Activated CD4-positive, alpha-beta T cell treated with anti-CD3 and anti-CD28 coated beads, Interleukin-2, amount 10 ng/mL, durations not matched to agents 7 days and 5 days (primary cell): Measurements from ENCODE around the gene NOX1. TPM values are rescaled to one million over a fixed set of nuclear protein-coding genes. Genes with fewer than 3 reads are reported as not detected.
"Not testable (repeated sequence)": the region's sequence is repeated elsewhere in the genome, so short reads cannot be mapped to it uniquely, and the experiment has no call there.

Experiments
- CTCF ChIA-PET: fragments of 350-600 bp; sonication (Branson Sonifier 250); formaldehyde crosslinking; loops from one replicate; lab custom pipeline; 2021; ENCODE audit warnings: antibody characterized with exemption; lab: Charles Lee
- POLR2A ChIA-PET: fragments of 350-600 bp; sonication (Branson Sonifier 250); formaldehyde crosslinking; loops from one replicate; lab custom pipeline; 2021; ENCODE audit warnings: antibody characterized with exemption; lab: Charles Lee
- DNase-seq: peaks from one replicate; pipeline ENCODE4 v3.0.0-alpha.2; 2020
- H3K27ac Mint-ChIP-seq: one replicate; pipeline ENCODE4 v1.8.0; 2021; ENCODE audit warnings: mild to moderate bottlenecking, moderate library complexity, mixed read lengths
- H3K27me3 Mint-ChIP-seq: one replicate; pipeline ENCODE4 v1.8.0; 2021; ENCODE audit warnings: mixed read lengths
- H3K36me3 Mint-ChIP-seq: one replicate; pipeline ENCODE4 v1.8.0; 2021; ENCODE audit warnings: low read depth, mixed read lengths
- H3K4me1 Mint-ChIP-seq: one replicate; pipeline ENCODE4 v1.8.0; 2021; ENCODE audit warnings: mixed read lengths
- H3K4me3 Mint-ChIP-seq: one replicate; pipeline ENCODE4 v1.8.0; 2021; ENCODE audit warnings: mild to moderate bottlenecking, moderate library complexity, mixed read lengths
- H3K9me3 Mint-ChIP-seq: one replicate; pipeline ENCODE4 v1.8.0; 2021; ENCODE audit warnings: mixed read lengths
- total RNA-seq, 2 experiments: library from RNA; stranded (reverse); gene quantifications; one replicate each; pipeline ENCODE4 v1.2.3, GENCODE V29; 2021

The NOX1 gene
- total RNA-seq, 2 experiments from 2014 or later, result not detected

DNA sequence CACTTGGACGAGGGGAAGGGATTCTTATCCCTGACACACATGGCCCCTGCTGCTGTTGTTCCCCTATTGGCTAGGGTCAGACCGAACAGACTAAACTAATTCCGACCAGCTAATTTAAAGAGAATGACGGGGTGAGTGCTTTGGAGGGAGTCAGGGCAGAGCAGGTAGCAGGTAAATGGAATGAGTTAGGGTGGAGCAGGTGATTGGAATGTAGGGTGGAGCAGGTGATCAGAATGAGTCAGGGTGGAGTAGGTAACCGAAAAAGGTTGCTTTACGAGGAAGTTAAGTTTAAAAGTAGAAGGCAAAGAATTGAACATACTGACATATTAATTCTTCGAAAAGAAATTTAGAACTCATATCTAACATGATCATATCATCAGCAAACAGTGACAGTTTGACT is 65.9 kb downstream of the NOX1 start:
- H3K4me1 Mint-ChIP-seq, POLR2A ChIA-PET, DNase-seq, H3K27ac Mint-ChIP-seq, H3K36me3 Mint-ChIP-seq, H3K4me3 Mint-ChIP-seq, CTCF ChIA-PET, H3K9me3 Mint-ChIP-seq: not testable (repeated sequence)
- H3K27me3 Mint-ChIP-seq, result peaks cover 23% of the 10 kb centered on the region

DNA sequence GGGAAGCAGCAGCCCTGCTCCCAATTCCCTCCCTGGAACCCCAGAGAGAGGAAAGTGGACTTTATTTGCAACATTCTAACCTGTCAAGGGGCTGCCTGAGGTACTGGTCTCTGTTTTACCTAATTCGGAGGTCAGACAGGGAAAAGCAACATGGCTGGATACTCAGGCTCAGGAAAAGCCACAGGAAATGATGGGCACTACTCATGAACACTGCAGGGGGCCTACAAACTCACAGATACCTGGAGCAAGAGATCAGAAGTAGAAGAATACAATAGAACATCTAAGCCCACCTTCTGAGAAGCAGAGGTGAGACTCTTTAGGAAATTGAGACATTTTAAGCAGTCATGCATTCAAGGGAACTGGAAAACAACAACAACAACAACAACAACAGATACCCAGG is 69.4 kb downstream of the NOX1 start:
- H3K4me1 Mint-ChIP-seq, result no peaks in the 10 kb centered on the region
- ChIA-PET POLR2A (no interaction called here), CTCF (no interaction called here)
- H3K27me3 Mint-ChIP-seq, result peaks cover 20% of the 10 kb centered on the region
- no peaks in the 10 kb centered on the region for H3K36me3 Mint-ChIP-seq
- no peaks in the 10 kb centered on the region for H3K9me3 Mint-ChIP-seq
- no peak overlapping the region for H3K27ac Mint-ChIP-seq
- no peak for DNase-seq
- no peak overlapping the region for H3K4me3 Mint-ChIP-seq

DNA sequence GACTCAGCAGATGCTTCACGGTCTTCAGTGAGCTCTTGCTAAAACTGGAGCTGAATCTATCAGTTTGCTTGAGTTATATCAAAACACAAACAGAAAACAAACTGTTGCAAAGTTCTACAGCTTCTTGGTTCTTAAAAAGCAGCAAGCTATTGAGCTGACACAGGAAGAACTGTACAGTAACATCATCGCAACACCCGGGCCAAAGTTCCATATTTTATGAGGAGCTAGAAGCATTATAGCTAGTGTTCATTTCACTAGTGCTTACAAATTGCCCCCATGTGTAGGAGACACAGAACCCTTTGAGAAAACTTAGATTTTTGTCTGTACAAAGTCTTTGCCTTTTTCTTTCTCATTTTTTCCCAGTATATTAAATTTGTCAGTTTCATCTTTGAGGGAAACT is 71.3 kb downstream of the NOX1 start:
- Mint-ChIP-seq H3K27ac (no peak overlapping the region), H3K4me3 (no peak overlapping the region), H3K27me3 (peaks cover 9% of the 10 kb centered on the region), H3K4me1 (no peaks in the 10 kb centered on the region), H3K9me3 (no peaks in the 10 kb centered on the region), H3K36me3 (no peaks in the 10 kb centered on the region)
- DNase-seq, result no peak
- POLR2A ChIA-PET, result no interaction called here
- CTCF ChIA-PET, result no interaction called here

DNA sequence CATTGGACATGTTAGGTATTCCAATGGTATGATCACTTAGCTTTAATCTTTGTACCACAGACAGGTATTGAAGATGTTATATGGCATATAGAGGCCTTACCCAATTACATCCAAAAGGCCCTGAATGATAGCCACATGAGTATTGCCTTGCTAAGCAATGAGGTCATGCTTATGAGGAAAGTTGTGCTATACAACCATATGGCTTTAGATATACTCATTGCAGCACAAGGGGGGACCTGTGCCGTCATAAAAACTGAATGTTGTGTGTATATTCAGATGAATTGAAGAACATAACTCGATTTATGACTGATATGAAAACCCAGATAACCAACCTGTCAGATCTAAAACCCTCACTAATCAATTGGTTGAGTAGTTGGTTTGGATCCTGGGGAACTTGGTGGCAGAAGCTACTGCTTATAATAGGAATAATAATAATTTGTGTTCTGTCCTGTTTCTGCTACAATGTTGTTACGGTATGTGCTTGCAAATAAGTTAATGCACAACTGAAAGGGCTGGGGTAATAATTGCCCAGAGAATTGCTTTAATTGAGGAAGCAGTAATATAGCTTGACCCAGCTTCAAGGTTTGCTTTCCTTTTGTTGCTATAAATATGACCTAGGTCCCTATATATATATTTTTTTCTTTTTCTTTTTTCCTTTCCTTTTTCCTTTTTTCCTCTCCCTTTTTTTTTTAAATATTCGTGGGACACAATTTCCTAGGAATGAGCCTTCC is 75.5 kb downstream of the NOX1 start:
- Mint-ChIP-seq H3K9me3 (no peaks in the 10 kb centered on the region), H3K27me3 (peaks cover 4% of the 10 kb centered on the region), H3K4me3 (no peak overlapping the region), H3K4me1 (no peaks in the 10 kb centered on the region), H3K27ac (no peak overlapping the region), H3K36me3 (no peaks in the 10 kb centered on the region)
- DNase-seq, result no peak
- POLR2A ChIA-PET, result no interaction called here
- CTCF ChIA-PET, result interaction anchor here (0.7 kb wide), 1 partner anchor 27 kb away, joined by 3 read pairs; no protein-coding TSS in a partner anchor

DNA sequence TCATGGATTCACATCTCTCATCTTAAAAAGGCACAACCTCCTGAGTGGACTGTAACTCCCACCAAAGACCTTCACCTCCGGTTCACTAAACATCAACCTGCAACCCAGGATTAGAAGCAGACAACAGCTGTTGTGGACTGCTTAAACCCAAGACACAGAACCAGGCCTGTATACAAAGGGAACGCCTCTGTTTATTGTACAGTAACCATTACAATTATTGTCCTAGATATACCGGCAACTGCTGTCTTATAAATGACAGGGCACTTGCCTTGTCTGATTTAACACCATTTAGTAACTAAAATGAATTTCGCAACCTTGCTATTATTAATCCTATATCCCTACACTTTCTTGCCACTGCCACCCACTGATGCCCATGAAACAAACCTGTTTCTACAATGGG is 76.8 kb downstream of the NOX1 start:
- Mint-ChIP-seq H3K9me3 (no peaks in the 10 kb centered on the region), H3K4me3 (no peak overlapping the region), H3K4me1 (no peaks in the 10 kb centered on the region), H3K27ac (no peak overlapping the region), H3K27me3 (peaks cover under 1% of the 10 kb centered on the region), H3K36me3 (no peaks in the 10 kb centered on the region)
- POLR2A ChIA-PET, result no interaction called here
- CTCF ChIA-PET, result no interaction called here
- DNase-seq, result no peak

DNA sequence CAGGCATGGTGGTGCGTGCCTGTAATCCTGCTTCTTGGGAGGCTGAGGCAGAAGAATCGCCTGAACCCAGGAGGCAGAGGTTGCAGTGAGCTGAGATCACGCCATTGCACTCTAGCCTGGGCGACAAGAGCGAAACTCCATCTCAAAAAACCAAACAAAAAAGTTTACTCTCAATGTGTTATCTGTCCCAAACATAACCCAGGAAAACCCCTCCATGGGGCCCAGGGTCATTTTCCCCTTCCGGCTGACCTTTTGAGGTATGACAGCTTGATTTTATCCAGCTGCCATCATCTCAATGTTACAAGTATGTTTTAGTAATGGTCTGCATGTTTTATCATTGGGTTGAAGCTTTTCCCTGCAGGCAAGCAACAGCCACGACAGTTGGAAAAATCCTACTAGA is 77.8 kb downstream of the NOX1 start:
- H3K27ac Mint-ChIP-seq, H3K9me3 Mint-ChIP-seq, H3K27me3 Mint-ChIP-seq, H3K36me3 Mint-ChIP-seq, H3K4me1 Mint-ChIP-seq, CTCF ChIA-PET, POLR2A ChIA-PET, DNase-seq, H3K4me3 Mint-ChIP-seq: not testable (repeated sequence)

Other genes with a start within 250 kb of the NOX1 start
- not detected for gene TSPAN6, start 237.6 kb downstream of the NOX1 start, total RNA-seq
- not detected for gene SRPX2, start 230.2 kb downstream of the NOX1 start, total RNA-seq
- gene SYTL4, start 142.2 kb downstream of the NOX1 start, total RNA-seq, result not detected
- gene CSTF2, start 54.0 kb downstream of the NOX1 start, total RNA-seq, result 10 to 100 TPM; 33.9 to 35.8 TPM
- gene XKRX, start 54.6 kb upstream of the NOX1 start, total RNA-seq, result under 1 TPM; 0.08 to 0.12 TPM
- gene ARL13A, start 95.3 kb upstream of the NOX1 start, total RNA-seq, result not detected
- gene TRMT2B, start 177.8 kb upstream of the NOX1 start, total RNA-seq, result 10 to 100 TPM; 25.4 to 25.8 TPM
- not detected for gene TMEM35A, start 204.5 kb upstream of the NOX1 start, total RNA-seq
- gene CENPI, start 223.8 kb upstream of the NOX1 start, total RNA-seq, result 10 to 100 TPM; 24.9 to 28.5 TPM